ENCODE results near the gene HOXB5. TPM values are rescaled to one million over a fixed set of nuclear protein-coding genes. Genes with fewer than 3 reads are reported as not detected.

HOXB5 gene
- total RNA-seq, 1 experiment from 2014 or later: 0.95 TPM

GRCh38 chr17:48548523-48549280, 44.9 kb downstream of the HOXB5 start:
- ChIA-PET CTCF (interaction anchor here (0.6 kb wide), 2 partner anchors 8 to 197 kb away, joined by 3 read pairs; no protein-coding TSS in a partner anchor), POLR2A (ENCODE audit: unreplicated experiment) (no interaction called here)
- Histone ChIP-seq H3K9me3 (ENCODE audit: low read length) (no peaks in the 10 kb centered on the region), H2AFZ (ENCODE audit: low read length) (no peak overlapping the region), H3K36me3 (ENCODE audit: low read depth, low read length) (no peaks in the 10 kb centered on the region), H3F3A (ENCODE audit: low read length, unreplicated experiment) (no peaks in the 10 kb centered on the region), H3K4me3 (ENCODE audit: low read length) (no peak overlapping the region), H3K4me1 (ENCODE audit: insufficient read depth, low read length) (no peaks in the 10 kb centered on the region), H3K79me2 (ENCODE audit: low read length) (no peaks in the 10 kb centered on the region), H4K20me1 (ENCODE audit: low read length) (no peaks in the 10 kb centered on the region), H3K27ac (ENCODE audit: low read length) (no peak overlapping the region), H3K9me2 (replicated peaks; ENCODE audit: low read length) (no peaks in the 10 kb centered on the region), H3K27me3 (ENCODE audit: low read length) (no peaks in the 10 kb centered on the region), H3K4me2 (ENCODE audit: low read length) (no peak overlapping the region), H3K9ac (ENCODE audit: low read length) (no peak overlapping the region)
- BruUV-seq (replicated peaks): no TSS peak
- DNase-seq: no peak
- ATAC-seq: no peak
- intact Hi-C loops (cut with micrococcal nuclease): no loop called here
- no peak for TF ChIP-seq CTCF (conservative IDR thresholded peaks at IDR 0.05; ENCODE audit: low read depth, low read length)
- TF ChIP-seq EZH2 (IDR thresholded peaks at IDR 0.05; ENCODE audit: low read length, unreplicated experiment): no peak
- no peak for TF ChIP-seq EZH2phosphoT487 (IDR thresholded peaks at IDR 0.05; ENCODE audit: borderline replicate concordance, low read length)

GRCh38 chr17:48547808-48548522, 45.6 kb downstream of the HOXB5 start:
- no peak overlapping the region for H3K4me2 ChIP-seq (ENCODE audit: low read length)
- no peak for TF ChIP-seq EZH2phosphoT487 (IDR thresholded peaks at IDR 0.05; ENCODE audit: borderline replicate concordance, low read length)
- POLR2A ChIA-PET (ENCODE audit: unreplicated experiment): no interaction called here
- no peaks in the 10 kb centered on the region for H3K36me3 ChIP-seq (ENCODE audit: low read depth, low read length)
- ATAC-seq (no peak), DNase-seq (no peak)
- CTCF ChIA-PET: no interaction called here
- H2AFZ ChIP-seq (ENCODE audit: low read length): no peak overlapping the region
- no TSS peak for BruUV-seq (replicated peaks)
- H3K4me1 ChIP-seq (ENCODE audit: insufficient read depth, low read length): no peaks in the 10 kb centered on the region
- no peaks in the 10 kb centered on the region for H3K9me2 ChIP-seq (replicated peaks; ENCODE audit: low read length)
- H3K27me3 ChIP-seq (ENCODE audit: low read length): no peaks in the 10 kb centered on the region
- no peaks in the 10 kb centered on the region for H4K20me1 ChIP-seq (ENCODE audit: low read length)
- no peak overlapping the region for H3K9ac ChIP-seq (ENCODE audit: low read length)
- no peak overlapping the region for H3K27ac ChIP-seq (ENCODE audit: low read length)
- no peaks in the 10 kb centered on the region for H3F3A ChIP-seq (ENCODE audit: low read length, unreplicated experiment)
- H3K79me2 ChIP-seq (ENCODE audit: low read length): no peaks in the 10 kb centered on the region
- no peaks in the 10 kb centered on the region for H3K9me3 ChIP-seq (ENCODE audit: low read length)
- intact Hi-C loops (cut with micrococcal nuclease): no loop called here
- H3K4me3 ChIP-seq (ENCODE audit: low read length): no peak overlapping the region

GRCh38 chr17:48546924-48547807, 46.4 kb downstream of the HOXB5 start:
- intact Hi-C loops (cut with micrococcal nuclease): no loop called here
- H3K27ac ChIP-seq (ENCODE audit: low read length): no peak overlapping the region
- DNase-seq (no peak), ATAC-seq (no peak)
- no peaks in the 10 kb centered on the region for H3K36me3 ChIP-seq (ENCODE audit: low read depth, low read length)
- H3K4me3 ChIP-seq (ENCODE audit: low read length): no peak overlapping the region
- no peaks in the 10 kb centered on the region for H3K9me3 ChIP-seq (ENCODE audit: low read length)
- H3K27me3 ChIP-seq (ENCODE audit: low read length): no peaks in the 10 kb centered on the region
- no peak overlapping the region for H2AFZ ChIP-seq (ENCODE audit: low read length)
- ChIA-PET POLR2A (ENCODE audit: unreplicated experiment) (no interaction called here), CTCF (interaction anchor here (0.5 kb wide), 1 partner anchor 448 kb away, joined by 4 read pairs; no protein-coding TSS in a partner anchor)
- H4K20me1 ChIP-seq (ENCODE audit: low read length): no peaks in the 10 kb centered on the region
- H3K79me2 ChIP-seq (ENCODE audit: low read length): no peaks in the 10 kb centered on the region
- no peaks in the 10 kb centered on the region for H3K9me2 ChIP-seq (replicated peaks; ENCODE audit: low read length)
- TF ChIP-seq CTCF (conservative IDR thresholded peaks at IDR 0.05; ENCODE audit: low read depth, low read length) (no peak), EZH2 (IDR thresholded peaks at IDR 0.05; ENCODE audit: low read length, unreplicated experiment) (no peak), EZH2phosphoT487 (IDR thresholded peaks at IDR 0.05; ENCODE audit: borderline replicate concordance, low read length) (no peak)
- no peak overlapping the region for H3K9ac ChIP-seq (ENCODE audit: low read length)
- BruUV-seq (replicated peaks): no TSS peak
- no peak overlapping the region for H3K4me2 ChIP-seq (ENCODE audit: low read length)
- H3K4me1 ChIP-seq (ENCODE audit: insufficient read depth, low read length): no peaks in the 10 kb centered on the region
- H3F3A ChIP-seq (ENCODE audit: low read length, unreplicated experiment): no peaks in the 10 kb centered on the region

Measured in PC-3 (cell line).